ENCODE data around the gene PLB1. TPM values are rescaled to one million over a fixed set of nuclear protein-coding genes. Genes with fewer than 3 reads are reported as not detected.

PLB1 gene
- total and polyA plus RNA-seq, 9 of the 15 experiments (the other 6 are each of a cell fraction or from before 2014, with no cell fraction given) = 0.01 to 0.09 (median 0.07) TPM; not detected in 2

GRCh38 chr2:28683100-28683706 lies 187.3 kb downstream of the PLB1 start (continued):
- 0 out of 4 replicates have a peak, but pooled peaks of 1 of the 2 experiments have one; percentile 20 for TF ChIP-seq ZMIZ1 (IDR thresholded peaks at IDR 0.05; ENCODE audit: low read depth in 2 of 2, low read length in 2 of 2)
- no peak for TF ChIP-seq SMAD2 (IDR thresholded peaks at IDR 0.05; ENCODE audit: low read depth, low read length)
- TF ChIP-seq MBD2 (IDR thresholded peaks at IDR 0.05; ENCODE audit: borderline replicate concordance, low read depth) = no peak
- TF ChIP-seq RBBP5 (IDR thresholded peaks at IDR 0.05; ENCODE audit: borderline replicate concordance, insufficient read depth, low read length, poor library complexity, severe bottlenecking) = peak; percentile 41
- TF ChIP-seq ZFP36 (IDR thresholded peaks at IDR 0.05; ENCODE audit: low read depth, low read length, partially characterized antibody) = peak; percentile 89
- peak; percentile 21; the same call in 1 of the 2 replicates for TF ChIP-seq ZNF511 (CRISPR knock-in tag; IDR thresholded peaks at IDR 0.05)
- no peak for TF ChIP-seq ZNF717 (CRISPR knock-in tag; IDR thresholded peaks at IDR 0.05)
- TF ChIP-seq IRF9 (tag; IDR thresholded peaks at IDR 0.05) = no peak
- no peak for TF ChIP-seq CTCF (IDR thresholded peaks at IDR 0.05 in 2 of 3, conservative IDR thresholded peaks at IDR 0.05 in 1 of 3; ENCODE audit: insufficient read depth in 2 of 3, low read depth in 1 of 3, low read length in 3 of 3)
- 0 out of 2 replicates have a peak, but pooled peaks have one; percentile 22 for TF ChIP-seq SMARCA4 (IDR thresholded peaks at IDR 0.05)
- TF ChIP-seq EWSR1 (IDR thresholded peaks at IDR 0.05; ENCODE audit: borderline replicate concordance, low read depth, partially characterized antibody) = no peak
- peak; percentile 44 for TF ChIP-seq BHLHE40 (IDR thresholded peaks at IDR 0.05; ENCODE audit: low read length)
- no peak for TF ChIP-seq MEF2D (tag; conservative IDR thresholded peaks at IDR 0.05; ENCODE audit: low read depth)
- TF ChIP-seq THRA (IDR thresholded peaks at IDR 0.05) = no peak; the same call in 1 of the 2 replicates
- TF ChIP-seq DNMT1 (IDR thresholded peaks at IDR 0.05) = no peak
- TF ChIP-seq THRAP3 (IDR thresholded peaks at IDR 0.05; ENCODE audit: borderline replicate concordance) = no peak
- TF ChIP-seq ID3 (CRISPR knock-in tag; IDR thresholded peaks at IDR 0.05) = no peak
- TF ChIP-seq ID3 (tag; IDR thresholded peaks at IDR 0.05) = peak; percentile 33; the same call in 1 of the 2 replicates
- TF ChIP-seq SRSF9 (IDR thresholded peaks at IDR 0.05; ENCODE audit: borderline replicate concordance, low read depth, low read length) = no peak

Data from K562 (cell line).